Middle frontal gyrus (tissue), 1 donor: ENCODE results near the gene SYNGR1.
A peak's percentile ranks its signal among the peaks of the same experiment; 100 is the strongest.
"Not testable (repeated sequence)": the region's sequence is repeated elsewhere in the genome, so short reads cannot be mapped to it uniquely, and the experiment has no call there.

Experiments used
- DNase-seq: peaks from one replicate; pipeline ENCODE4 v3.0.0-alpha.2; 2015; ENCODE audit warnings: low spot score; ENCODE audit errors: extremely low spot score

The SYNGR1 gene

DNA sequence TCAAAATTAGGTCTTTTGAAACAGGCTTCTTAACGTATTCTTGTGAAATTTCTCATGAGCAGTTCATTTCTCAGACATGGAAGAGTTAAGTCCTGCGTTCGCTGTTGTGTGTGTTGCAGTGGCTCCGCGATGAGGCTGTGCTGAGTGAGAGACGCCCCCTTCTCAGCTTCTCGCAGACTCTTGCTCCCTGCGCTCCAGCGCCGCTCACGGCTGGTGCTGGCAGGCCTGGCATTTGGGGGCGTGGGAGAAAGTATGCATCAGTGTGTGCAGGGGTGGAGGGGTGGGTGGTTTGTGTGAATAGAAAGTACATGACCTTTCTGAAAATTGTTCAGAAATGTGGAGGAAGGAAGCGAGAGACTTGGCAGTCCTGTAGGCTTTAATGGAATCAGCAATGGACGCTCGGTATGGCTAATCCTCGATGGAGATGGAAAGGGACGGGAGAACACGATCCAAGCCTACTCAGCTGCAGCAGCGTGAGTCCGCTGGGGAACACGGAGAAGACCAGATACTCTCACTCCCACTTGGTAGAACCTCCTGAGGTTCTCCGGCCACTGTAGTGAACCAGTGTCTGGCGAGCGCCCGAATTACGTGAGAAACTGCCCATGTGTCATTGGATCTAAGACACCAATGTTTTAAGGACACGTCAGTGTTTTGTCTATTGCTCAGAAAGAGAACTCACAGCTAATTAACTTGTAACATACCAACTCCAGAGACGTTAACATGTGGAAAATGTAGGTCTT is 55.7 kb downstream of the SYNGR1 start:
- DNase-seq = peak; percentile 58

- no peak for DNase-seq
Measured at GRCh38 chr22:39408173-39408572, 58.4 kb downstream of the SYNGR1 start.

DNA sequence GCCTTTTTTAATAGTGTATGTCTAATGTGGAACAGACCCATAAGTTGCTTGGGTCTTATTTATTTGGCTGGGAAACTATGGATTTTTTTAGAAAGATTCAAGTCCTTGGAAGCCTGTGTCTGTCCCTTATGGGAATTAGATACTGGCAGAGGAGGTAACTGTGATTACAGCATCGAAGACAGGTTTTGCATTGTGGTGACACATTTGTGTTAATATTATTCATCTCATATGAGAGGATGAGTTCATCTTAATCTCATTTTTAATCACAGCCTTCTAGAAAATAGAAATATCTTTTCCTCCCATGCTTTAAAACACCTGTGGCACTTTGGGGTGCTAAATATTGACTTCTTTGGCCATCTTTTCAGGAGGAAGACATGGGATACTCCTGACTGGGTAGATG is 59.0 kb downstream of the SYNGR1 start:
- no peak for DNase-seq

GRCh38 chr22:39409516-39410029 is 59.8 kb downstream of the SYNGR1 start:
- no peak for DNase-seq

DNA sequence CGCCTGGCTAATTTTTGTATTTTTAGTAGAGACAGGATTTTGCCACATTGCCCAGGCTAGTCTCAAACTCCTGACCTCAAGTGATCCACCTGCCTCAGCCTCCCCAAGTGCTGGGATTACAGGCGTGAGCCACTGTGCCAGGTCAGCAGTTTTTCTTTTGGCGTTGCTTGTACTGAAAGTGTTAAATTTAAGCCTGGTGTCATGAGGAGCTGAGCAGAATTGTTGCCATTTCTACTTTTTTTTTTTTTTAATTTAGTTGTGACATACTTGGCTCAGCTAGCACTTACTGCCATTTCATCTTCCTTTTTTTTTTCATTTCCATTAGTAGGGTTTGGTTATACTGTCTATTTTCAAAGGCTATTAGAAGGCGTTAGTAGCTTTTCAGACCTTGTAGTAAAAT is 60.5 kb downstream of the SYNGR1 start:
- DNase-seq = no peak

GRCh38 chr22:39411828-39412365 is 62.1 kb downstream of the SYNGR1 start:
- DNase-seq = not testable (repeated sequence)

- DNase-seq = not testable (repeated sequence)
Measured at GRCh38 chr22:39413204-39413603, 63.4 kb downstream of the SYNGR1 start.

DNA sequence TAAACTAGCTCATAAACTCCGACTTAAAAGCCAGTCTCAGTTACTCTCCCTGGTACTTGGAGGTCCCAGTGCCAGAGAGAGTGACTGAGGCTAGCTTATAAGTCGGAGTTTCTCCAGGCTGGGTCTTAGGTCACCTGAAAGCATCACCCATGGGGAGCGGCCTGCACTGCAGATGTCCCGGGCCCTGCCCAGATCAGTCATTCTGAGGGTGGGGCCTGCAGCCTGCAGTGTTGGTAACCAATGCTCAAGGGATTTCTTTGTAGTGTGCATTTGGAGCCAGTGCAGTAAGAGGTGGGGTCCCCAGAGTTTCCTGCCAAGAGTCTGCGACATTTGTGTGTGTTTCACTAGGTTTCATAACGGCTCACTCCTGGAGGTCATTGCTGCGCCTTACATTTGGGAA is 64.6 kb downstream of the SYNGR1 start:
- DNase-seq = no peak

- no peak for DNase-seq
Measured at GRCh38 chr22:39414886-39415285, 65.1 kb downstream of the SYNGR1 start.

- no peak for DNase-seq
Measured at GRCh38 chr22:39415506-39415905, 65.7 kb downstream of the SYNGR1 start.

DNA sequence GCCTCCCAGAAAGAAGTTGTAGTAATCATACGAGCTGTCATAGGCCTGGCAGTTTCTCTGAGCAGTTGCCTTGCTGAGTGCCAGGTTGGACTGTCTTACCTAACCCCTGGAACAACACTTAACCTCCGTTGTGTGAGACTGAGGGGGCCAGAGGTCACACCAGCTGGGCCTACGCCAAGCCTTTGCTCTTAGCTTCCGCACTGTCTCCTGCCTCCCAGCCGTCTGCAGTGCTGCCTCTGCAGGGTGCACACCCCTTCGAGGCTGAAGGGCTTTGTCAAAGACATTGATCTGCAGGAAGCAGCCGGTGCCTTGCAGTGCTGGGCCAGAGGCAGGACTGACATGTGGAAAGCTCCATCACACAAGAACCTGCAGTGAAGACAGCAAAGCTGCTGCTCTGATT is 66.5 kb downstream of the SYNGR1 start:
- no peak for DNase-seq

GRCh38 chr22:39417641-39418040 is 67.8 kb downstream of the SYNGR1 start:
- DNase-seq = no peak

DNA sequence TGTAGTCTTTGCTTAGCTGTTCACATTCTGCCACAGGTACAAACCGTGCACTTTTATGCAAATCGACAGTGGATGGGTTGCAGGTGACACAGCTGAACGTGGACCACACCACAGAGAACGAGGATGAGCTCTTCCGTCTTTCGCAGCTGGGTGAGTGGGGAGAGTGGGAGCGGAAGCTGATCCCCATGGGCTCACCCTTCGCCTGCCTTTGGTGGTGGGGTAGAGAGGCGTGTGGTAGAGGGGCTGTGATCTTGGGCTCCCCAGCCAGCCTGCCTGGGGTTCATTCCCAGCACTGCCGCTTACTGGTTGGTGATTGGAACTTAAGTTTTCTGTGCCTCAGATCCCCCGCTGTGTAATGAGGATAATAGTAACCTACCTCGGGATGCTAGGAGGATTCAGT is 68.9 kb downstream of the SYNGR1 start:
- DNase-seq = no peak

- no peak for DNase-seq
Measured at GRCh38 chr22:39419096-39419495, 69.3 kb downstream of the SYNGR1 start.

GRCh38 chr22:39419911-39420310 is 70.1 kb downstream of the SYNGR1 start:
- DNase-seq = no peak

DNA sequence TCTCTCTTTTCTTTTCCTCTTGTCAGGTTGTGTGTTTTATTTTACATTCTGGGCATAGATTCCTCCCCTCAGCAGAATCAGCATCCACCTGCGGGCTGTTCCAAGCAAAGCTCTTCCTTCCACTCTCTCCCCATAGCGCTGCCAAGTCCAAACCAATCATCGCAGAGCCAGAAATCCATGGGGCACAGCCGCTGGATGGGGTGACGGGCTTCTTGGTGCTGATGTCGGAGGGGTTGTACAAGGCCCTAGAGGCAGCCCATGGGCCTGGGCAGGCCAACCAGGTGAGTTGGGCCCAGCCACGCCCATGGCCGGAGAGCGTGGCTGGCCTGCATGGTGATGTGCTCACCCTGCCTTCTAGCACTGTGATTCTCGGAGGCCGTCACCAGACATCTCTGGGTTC is 71.9 kb downstream of the SYNGR1 start:
- DNase-seq = no peak

GRCh38 chr22:39422101-39422500 is 72.3 kb downstream of the SYNGR1 start:
- no peak for DNase-seq

- no peak for DNase-seq
Measured at GRCh38 chr22:39422721-39423120, 72.9 kb downstream of the SYNGR1 start.

DNA sequence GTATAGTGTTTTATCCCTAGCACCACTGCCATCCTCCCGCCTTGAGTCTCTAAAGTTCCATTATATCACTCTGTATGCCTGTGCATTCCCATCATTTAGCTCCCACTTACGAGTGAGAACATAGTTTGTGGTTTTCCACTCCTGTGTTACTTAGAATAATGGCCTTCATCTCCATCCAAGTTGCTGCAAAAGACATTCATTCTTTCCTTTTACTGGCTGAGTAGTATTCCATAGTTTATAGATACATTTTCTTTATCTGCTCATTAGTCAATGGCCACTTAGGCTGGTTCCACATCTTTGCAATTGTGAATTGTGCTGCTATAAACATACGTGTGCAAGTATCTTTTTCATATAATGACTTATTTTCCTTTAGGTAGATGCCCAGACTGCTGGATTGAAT is 74.2 kb downstream of the SYNGR1 start:
- no peak for DNase-seq

DNA sequence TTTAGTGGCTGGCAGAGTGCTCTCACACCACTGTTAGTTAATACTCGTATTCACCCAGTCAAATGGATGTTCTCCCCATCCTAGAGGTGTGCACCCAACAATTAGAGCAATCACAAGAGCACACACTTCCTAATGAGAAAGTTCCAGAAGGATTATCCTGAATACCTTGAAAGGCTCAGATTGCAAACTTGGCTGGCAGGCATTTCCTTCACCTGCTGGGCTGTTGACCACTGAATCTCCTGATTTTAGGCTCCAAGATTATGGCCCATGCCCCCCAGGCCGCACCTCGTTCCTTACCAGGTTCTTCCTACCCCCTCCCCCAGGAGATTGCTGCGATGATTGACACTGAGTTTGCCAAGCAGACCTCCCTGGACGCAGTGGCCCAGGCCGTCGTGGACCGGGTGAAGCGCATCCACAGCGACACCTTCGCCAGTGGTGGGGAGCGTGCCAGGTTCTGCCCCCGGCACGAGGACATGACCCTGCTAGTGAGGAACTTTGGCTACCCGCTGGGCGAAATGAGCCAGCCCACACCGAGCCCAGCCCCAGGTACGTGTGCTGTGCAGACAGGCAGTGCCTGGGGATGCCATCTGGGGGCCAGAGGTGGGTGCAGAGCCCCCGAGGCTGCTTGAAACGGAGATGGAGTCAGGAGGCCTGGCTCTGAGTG is 76.7 kb downstream of the SYNGR1 start:
- no peak for DNase-seq

GRCh38 chr22:39427751-39428596 is 78.2 kb downstream of the SYNGR1 start:
- no peak for DNase-seq

- DNase-seq = no peak
Measured at GRCh38 chr22:39428597-39429071, 78.8 kb downstream of the SYNGR1 start.
